ENCODE data around the gene PTPN4.

Gene PTPN4

DNA sequence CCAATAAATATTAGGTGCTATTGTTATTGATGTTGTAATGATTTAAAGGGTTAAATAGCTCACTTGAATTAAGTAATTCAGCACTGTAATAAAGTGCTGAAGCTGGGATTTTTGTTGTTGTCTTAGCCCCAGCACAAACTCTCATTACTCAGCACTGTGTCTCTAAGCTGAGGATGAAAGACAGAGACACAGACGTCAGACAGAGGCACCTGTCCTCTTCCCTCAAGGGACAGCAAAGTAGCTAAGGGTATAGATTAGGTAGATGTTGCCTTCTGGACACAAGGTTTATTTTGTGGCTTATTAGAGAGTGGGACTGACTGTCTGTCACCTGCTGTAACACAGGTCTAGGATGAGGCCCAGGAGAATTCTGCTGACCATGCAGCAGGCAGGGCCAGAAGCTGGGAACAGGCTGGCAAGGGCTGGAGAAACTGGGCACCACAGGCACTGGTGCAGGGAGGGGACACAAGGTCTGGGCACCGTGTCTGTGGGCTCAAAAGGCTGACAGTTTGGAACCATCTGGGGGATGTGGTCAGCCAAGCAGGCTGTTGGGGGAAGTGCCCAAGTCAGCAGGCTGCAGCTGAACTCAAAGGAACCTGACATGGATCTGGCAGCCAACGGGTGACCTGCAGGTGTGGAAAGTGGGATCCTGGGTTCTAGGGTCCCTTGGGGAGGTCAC, 20.0 kb upstream of the PTPN4 start:
- no peak for ATAC-seq

GRCh38 chr2:119741001-119741400, 18.7 kb upstream of the PTPN4 start:
- ATAC-seq, result no peak
- no peak for TF ChIP-seq TSHZ2 (CRISPR knock-in tag; IDR thresholded peaks at IDR 0.05)
- no peak for TF ChIP-seq CSRNP3 (CRISPR knock-in tag; IDR thresholded peaks at IDR 0.05)
- TF ChIP-seq SNAI2 (CRISPR knock-in tag; IDR thresholded peaks at IDR 0.05), result no peak
- TF ChIP-seq ZNF70 (CRISPR knock-in tag; IDR thresholded peaks at IDR 0.05), result no peak
- TF ChIP-seq ISL1 (CRISPR knock-in tag; IDR thresholded peaks at IDR 0.05), result no peak
- no peak for TF ChIP-seq OSR1 (CRISPR knock-in tag; IDR thresholded peaks at IDR 0.05)
- no peak for TF ChIP-seq CREB5 (CRISPR knock-in tag; IDR thresholded peaks at IDR 0.05; ENCODE audit: low read depth)
- no peak for TF ChIP-seq GLIS3 (CRISPR knock-in tag; IDR thresholded peaks at IDR 0.05)
- TF ChIP-seq, protein P1, sequence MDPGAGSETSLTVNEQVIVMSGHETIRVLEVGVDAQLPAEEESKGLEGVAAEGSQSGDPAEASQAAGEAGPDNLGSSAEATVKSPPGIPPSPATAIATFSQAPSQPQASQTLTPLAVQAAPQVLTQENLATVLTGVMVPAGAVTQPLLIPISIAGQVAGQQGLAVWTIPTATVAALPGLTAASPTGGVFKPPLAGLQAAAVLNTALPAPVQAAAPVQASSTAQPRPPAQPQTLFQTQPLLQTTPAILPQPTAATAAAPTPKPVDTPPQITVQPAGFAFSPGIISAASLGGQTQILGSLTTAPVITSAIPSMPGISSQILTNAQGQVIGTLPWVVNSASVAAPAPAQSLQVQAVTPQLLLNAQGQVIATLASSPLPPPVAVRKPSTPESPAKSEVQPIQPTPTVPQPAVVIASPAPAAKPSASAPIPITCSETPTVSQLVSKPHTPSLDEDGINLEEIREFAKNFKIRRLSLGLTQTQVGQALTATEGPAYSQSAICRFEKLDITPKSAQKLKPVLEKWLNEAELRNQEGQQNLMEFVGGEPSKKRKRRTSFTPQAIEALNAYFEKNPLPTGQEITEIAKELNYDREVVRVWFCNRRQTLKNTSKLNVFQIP (CRISPR knock-in tag; IDR thresholded peaks at IDR 0.05; ENCODE audit: borderline replicate concordance, low read depth), result no peak
- TF ChIP-seq ZNF8 (CRISPR knock-in tag; IDR thresholded peaks at IDR 0.05), result no peak
- no peak for TF ChIP-seq ESRRG (CRISPR knock-in tag; IDR thresholded peaks at IDR 0.05)
- TF ChIP-seq RARB (CRISPR knock-in tag; IDR thresholded peaks at IDR 0.05), result no peak

More for the DNA sequence above, 20.0 kb upstream of the PTPN4 start:
- TF ChIP-seq RARB (CRISPR knock-in tag; IDR thresholded peaks at IDR 0.05) (no peak), ZNF70 (CRISPR knock-in tag; IDR thresholded peaks at IDR 0.05) (no peak), CSDC2 (CRISPR knock-in tag; IDR thresholded peaks at IDR 0.05) (no peak), CREB5 (CRISPR knock-in tag; IDR thresholded peaks at IDR 0.05; ENCODE audit: low read depth) (no peak), ZFP3 (CRISPR knock-in tag; IDR thresholded peaks at IDR 0.05) (no peak), ARNTL (CRISPR knock-in tag; IDR thresholded peaks at IDR 0.05; ENCODE audit: borderline replicate concordance, low read depth) (no peak), ISL1 (CRISPR knock-in tag; IDR thresholded peaks at IDR 0.05) (no peak), ZNF565 (CRISPR knock-in tag; conservative IDR thresholded peaks at IDR 0.05; ENCODE audit: low read depth) (no peak)
- TF ChIP-seq, protein P2, sequence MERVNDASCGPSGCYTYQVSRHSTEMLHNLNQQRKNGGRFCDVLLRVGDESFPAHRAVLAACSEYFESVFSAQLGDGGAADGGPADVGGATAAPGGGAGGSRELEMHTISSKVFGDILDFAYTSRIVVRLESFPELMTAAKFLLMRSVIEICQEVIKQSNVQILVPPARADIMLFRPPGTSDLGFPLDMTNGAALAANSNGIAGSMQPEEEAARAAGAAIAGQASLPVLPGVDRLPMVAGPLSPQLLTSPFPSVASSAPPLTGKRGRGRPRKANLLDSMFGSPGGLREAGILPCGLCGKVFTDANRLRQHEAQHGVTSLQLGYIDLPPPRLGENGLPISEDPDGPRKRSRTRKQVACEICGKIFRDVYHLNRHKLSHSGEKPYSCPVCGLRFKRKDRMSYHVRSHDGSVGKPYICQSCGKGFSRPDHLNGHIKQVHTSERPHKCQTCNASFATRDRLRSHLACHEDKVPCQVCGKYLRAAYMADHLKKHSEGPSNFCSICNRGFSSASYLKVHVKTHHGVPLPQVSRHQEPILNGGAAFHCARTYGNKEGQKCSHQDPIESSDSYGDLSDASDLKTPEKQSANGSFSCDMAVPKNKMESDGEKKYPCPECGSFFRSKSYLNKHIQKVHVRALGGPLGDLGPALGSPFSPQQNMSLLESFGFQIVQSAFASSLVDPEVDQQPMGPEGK (CRISPR knock-in tag; IDR thresholded peaks at IDR 0.05; ENCODE audit: borderline replicate concordance), result no peak
- TF ChIP-seq, protein P1 (CRISPR knock-in tag; IDR thresholded peaks at IDR 0.05; ENCODE audit: borderline replicate concordance, low read depth), result no peak
